ENCODE results near the gene UBL7.
"Not testable (repeated sequence)": the region's sequence is repeated elsewhere in the genome, so short reads cannot be mapped to it uniquely, and the experiment has no call there.

UBL7 gene

DNA sequence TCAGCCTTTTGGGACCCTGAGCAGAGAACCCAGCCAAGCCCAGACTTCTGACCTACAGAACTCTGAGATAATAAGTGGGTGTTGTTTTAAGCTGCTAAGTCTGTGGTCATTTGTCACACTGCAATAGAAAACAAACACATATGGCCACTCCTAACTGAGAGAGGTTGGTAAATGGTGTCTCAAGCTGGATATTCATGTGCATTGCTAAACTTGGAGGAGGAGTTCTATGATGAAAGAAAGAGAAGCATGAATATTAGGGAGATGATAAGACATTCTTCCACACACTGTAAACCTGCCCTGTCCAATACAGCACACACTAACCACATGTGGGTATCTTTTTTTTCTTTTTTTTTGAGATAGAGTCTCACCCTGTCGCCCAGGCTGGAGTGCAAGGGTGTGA lies 27.8 kb upstream of the UBL7 start:
- in situ Hi-C loops (cut with MboI; ENCODE audit: low sequenced_read_pairs, unreplicated experiment), result no loop called here
- TF ChIP-seq, protein P1, sequence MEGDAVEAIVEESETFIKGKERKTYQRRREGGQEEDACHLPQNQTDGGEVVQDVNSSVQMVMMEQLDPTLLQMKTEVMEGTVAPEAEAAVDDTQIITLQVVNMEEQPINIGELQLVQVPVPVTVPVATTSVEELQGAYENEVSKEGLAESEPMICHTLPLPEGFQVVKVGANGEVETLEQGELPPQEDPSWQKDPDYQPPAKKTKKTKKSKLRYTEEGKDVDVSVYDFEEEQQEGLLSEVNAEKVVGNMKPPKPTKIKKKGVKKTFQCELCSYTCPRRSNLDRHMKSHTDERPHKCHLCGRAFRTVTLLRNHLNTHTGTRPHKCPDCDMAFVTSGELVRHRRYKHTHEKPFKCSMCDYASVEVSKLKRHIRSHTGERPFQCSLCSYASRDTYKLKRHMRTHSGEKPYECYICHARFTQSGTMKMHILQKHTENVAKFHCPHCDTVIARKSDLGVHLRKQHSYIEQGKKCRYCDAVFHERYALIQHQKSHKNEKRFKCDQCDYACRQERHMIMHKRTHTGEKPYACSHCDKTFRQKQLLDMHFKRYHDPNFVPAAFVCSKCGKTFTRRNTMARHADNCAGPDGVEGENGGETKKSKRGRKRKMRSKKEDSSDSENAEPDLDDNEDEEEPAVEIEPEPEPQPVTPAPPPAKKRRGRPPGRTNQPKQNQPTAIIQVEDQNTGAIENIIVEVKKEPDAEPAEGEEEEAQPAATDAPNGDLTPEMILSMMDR (IDR thresholded peaks at IDR 0.05; ENCODE audit: borderline replicate concordance, control extremely low read depth, extremely low read depth, insufficient read depth, missing control alignments), result no peak
- no peak for DNase-seq (ENCODE audit: low spot score)

DNA sequence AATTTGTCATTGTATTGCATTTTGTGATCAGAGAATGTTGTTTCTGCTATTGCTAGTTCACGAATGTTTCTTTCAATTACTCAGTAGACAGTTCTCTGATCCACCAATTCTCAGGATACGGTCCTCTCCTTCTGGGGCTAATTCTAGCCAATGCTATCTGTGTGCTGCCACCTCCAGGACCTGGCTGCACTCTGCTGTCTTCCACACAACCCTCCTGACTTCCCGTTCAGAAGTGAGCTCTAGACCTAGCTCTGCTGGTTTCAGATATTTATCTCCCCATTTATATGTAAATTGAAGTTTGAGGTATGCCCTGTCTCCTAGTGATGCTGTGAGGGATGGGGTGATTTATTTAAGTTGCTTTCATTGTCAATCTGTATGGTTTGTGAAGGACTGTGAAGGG lies 21.7 kb upstream of the UBL7 start:
- in situ Hi-C loops (cut with MboI; ENCODE audit: low sequenced_read_pairs, unreplicated experiment), result no loop called here
- DNase-seq (ENCODE audit: low spot score), result no peak
- TF ChIP-seq, protein P1 (IDR thresholded peaks at IDR 0.05; ENCODE audit: borderline replicate concordance, control extremely low read depth, extremely low read depth, insufficient read depth, missing control alignments), result no peak

DNA sequence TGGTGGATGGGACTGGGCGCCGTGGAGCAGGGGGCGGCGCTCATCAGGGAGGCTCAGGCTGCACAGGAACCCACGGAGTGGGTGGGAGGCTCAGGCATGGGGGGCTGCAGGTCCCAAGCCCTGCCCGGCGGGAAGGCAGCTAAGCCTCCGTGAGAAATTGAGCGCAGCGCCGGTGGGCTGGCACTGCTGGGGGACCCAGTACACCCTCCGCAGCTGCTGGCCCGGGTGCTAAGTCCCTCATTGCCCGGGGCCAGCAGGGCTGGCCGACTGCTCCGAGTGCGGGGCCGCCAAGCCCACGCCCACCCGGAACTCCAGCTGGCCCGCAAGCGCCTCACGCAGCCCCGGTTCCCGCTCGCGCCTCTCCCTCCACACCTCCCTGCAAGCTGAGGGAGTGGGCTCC lies 19.4 kb upstream of the UBL7 start:
- DNase-seq (ENCODE audit: low spot score); in situ Hi-C loops (cut with MboI; ENCODE audit: low sequenced_read_pairs, unreplicated experiment): not testable (repeated sequence)

DNA sequence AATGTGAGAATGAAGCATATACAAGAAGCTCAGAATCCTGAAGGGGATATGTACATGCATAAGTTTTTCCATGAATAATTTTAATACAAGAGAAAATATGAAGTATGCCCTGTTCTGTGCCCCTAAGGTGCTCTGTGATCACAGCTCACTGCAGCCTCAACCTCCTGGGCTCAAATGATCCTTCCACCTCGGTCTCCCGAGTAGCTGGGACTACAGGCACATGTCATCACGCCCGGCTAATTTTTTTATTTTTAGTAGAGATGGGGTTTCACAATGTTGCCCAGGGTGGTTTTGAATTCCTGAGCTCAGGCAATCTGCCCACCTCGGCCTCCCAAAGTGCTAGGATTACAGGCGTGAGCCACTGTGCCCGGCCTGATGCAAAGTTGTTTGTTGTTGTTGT lies 10.7 kb upstream of the UBL7 start:
- in situ Hi-C loops (cut with MboI; ENCODE audit: low sequenced_read_pairs, unreplicated experiment); DNase-seq (ENCODE audit: low spot score): not testable (repeated sequence)

DNA sequence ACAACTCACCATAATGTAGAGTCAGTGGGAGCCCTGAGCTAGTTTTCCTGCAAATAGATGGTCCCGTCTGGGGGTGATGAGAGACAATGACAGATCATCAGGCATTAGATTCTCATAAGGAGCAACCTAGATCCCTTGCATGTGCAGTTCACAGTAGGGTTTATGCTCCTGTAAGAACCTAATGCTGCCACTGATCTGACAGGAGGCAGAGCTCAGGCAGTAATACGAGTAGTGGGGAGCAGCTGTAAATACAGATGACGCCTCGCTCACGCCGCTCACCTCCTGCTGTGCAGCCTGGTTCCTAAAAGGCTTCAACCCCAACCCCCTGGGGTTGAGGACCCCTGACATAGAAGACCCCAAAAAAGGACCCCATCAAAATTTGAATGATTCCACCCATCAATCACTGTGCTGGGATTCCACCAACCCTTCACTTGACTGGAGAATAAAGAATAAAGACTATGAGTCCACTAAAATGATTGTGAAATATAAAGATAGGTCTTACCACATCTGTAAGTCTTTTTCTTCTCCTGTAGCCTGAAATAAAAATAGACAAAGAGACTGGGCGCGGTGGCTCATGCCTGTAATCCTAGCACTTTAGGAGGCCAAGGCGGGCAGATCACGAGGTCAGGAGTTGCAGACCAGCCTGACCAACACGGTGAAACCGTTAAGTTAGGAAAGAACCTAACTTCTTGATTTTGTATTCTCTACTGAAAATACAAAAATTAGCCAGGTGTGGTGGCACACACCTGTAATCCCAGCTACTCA lies 9.9 kb upstream of the UBL7 start:
- DNase-seq (ENCODE audit: low spot score), result no peak
- TF ChIP-seq, protein P1 (IDR thresholded peaks at IDR 0.05; ENCODE audit: borderline replicate concordance, control extremely low read depth, extremely low read depth, insufficient read depth, missing control alignments), result no peak
- in situ Hi-C loops (cut with MboI; ENCODE audit: low sequenced_read_pairs, unreplicated experiment), result no loop called here

DNA sequence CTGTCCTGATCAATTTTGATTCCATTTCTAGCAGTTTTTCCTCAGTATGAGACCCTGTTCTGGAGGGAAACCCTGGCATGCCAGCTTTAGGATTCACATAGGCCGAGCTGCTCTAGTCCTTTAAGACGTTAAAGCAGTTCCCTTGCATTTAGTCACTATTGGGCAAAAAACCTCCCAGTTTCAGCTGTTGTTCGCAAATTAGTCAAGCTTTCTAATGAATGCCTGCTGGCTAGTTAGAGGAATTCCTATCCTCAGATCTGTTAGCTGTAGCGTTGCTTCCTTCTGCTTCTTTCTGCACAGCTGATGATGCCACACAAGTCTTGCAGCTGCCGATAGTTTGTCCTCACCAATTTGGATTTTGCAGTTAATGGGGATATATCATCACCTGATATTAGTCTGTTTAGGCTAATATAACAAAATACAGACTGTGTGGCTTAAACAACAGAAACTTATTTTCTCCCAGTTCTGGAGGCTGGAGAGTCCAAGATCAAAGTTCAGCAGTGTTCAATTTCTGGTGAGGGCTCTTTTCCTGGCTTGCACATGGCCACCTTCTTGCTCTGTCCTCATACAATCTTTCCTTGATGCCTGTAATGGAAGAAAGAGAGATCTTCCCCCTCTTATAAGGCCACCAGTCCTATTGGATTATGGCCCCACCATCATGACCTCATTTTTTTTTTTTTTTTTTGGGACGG lies 7.5 kb upstream of the UBL7 start:
- in situ Hi-C loops (cut with MboI; ENCODE audit: low sequenced_read_pairs, unreplicated experiment), result no loop called here
- DNase-seq (ENCODE audit: low spot score), result no peak
- TF ChIP-seq, protein P1 (IDR thresholded peaks at IDR 0.05; ENCODE audit: borderline replicate concordance, control extremely low read depth, extremely low read depth, insufficient read depth, missing control alignments), result no peak

DNA sequence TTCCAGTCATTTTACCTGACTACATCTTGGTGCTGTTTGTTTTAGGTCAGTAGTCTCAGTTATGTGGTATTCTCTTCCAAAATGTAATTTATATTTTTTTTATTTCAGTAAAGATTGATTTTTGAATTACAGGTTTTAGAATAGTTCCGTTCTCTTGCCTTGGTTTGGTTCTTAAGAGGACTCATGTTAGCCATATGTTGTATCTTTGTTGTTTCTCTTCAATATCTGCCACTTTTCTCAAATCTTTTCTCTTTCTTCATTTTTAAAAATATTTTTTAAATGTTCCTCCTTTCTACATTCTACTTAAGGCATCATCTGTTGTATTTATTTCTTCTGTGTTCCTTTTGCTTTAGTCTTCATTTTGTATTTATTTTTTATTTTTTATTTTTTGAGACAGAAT lies 5.6 kb upstream of the UBL7 start:
- TF ChIP-seq, protein P1 (IDR thresholded peaks at IDR 0.05; ENCODE audit: borderline replicate concordance, control extremely low read depth, extremely low read depth, insufficient read depth, missing control alignments), result no peak
- in situ Hi-C loops (cut with MboI; ENCODE audit: low sequenced_read_pairs, unreplicated experiment), result no loop called here
- no peak for DNase-seq (ENCODE audit: low spot score)

All from GM13976 (cell line).